H1 (cell line): ENCODE measurements around the gene CSPG5. TPM values are rescaled to one million over a fixed set of nuclear protein-coding genes. Genes with fewer than 3 reads are reported as not detected.

ENCODE experiments used
- CTCF ChIA-PET: fragments of 300-600 bp; sonication (Branson Sonifier 250); formaldehyde crosslinking; loops from one replicate; lab custom pipeline; 2021; ENCODE audit not compliant: partially characterized antibody; lab: Charles Lee
- POLR2A ChIA-PET: fragments of 300-600 bp; sonication (Branson Sonifier 250); formaldehyde crosslinking; loops from one replicate; lab custom pipeline; 2021; ENCODE audit warnings: inconsistent platforms; ENCODE audit not compliant: partially characterized antibody; lab: Charles Lee
- DNase-seq, 2 experiments: peaks; one replicate each; pipeline versions ENCODE4 v3.0.0 to v3.0.0-alpha.2; 2010 to 2022; ENCODE audit warnings: low spot score in 2 of 2, low read depth in 1 of 2, mixed read lengths in 1 of 2
- FAIRE-seq: peaks from 2 replicates; lab custom pipeline; 2011; peaks lifted over from hg19 to GRCh38; lab: Jason Lieb, UNC
- H2AFZ ChIP-seq: 2 replicates; pipeline ENCODE4 v1.8.1; 2012; ENCODE audit warnings: low read length, inconsistent platforms
- H2AK5ac ChIP-seq: 2 replicates; pipeline ENCODE4 v1.6.1; 2013; ENCODE audit warnings: low read depth, low read length
- H2BK120ac ChIP-seq: replicated peaks from 2 replicates; pipeline ENCODE3; 2013; ENCODE audit warnings: low read depth, low read length, inconsistent platforms
- H2BK12ac ChIP-seq: 2 replicates; pipeline ENCODE4 v1.6.1; 2013; ENCODE audit warnings: low read depth, low read length
- H2BK15ac ChIP-seq: 2 replicates; pipeline ENCODE4 v1.6.1; 2013; ENCODE audit warnings: low read length
- H2BK20ac ChIP-seq: 2 replicates; pipeline ENCODE4 v1.6.1; 2013; ENCODE audit warnings: low read length
- H2BK5ac ChIP-seq: 2 replicates; pipeline ENCODE4 v1.6.1; 2013; ENCODE audit warnings: low read depth, low read length
- H3K14ac ChIP-seq: 2 replicates; pipeline ENCODE4 v1.6.1; 2013; ENCODE audit warnings: inconsistent platforms; ENCODE audit not compliant: insufficient read length
- H3K18ac ChIP-seq: 2 replicates; pipeline ENCODE4 v1.6.1; 2013; ENCODE audit warnings: low read length; ENCODE audit errors: extremely low read depth
- H3K23ac ChIP-seq: 2 replicates; pipeline ENCODE4 v1.6.1; 2013; ENCODE audit warnings: inconsistent platforms; ENCODE audit not compliant: insufficient read length
- H3K23me2 ChIP-seq: 2 replicates; pipeline ENCODE4 v1.6.1; 2013; ENCODE audit warnings: low read depth, low read length
- H3K27ac ChIP-seq: 2 replicates; pipeline ENCODE4 v1.6.1; 2011; ENCODE audit warnings: low read depth, low read length, inconsistent platforms
- H3K27me3 ChIP-seq, 4 experiments: replicated peaks in 1 of 4; 1 replicate in 1 of 4; 2 replicates in 3 of 4; pipeline versions ENCODE4 v1.6.1 to v1.8.1; 2011 to 2013; ENCODE audit warnings: low read length in 3 of 4, mild to moderate bottlenecking in 3 of 4, inconsistent platforms in 2 of 4, mixed read lengths in 2 of 4, moderate library complexity in 1 of 4; ENCODE audit not compliant: control insufficient read depth in 3 of 4, insufficient read depth in 3 of 4; ENCODE audit errors: extremely low read depth in 1 of 4
- H3K36me3 ChIP-seq, 4 experiments: 2 replicates each; pipeline versions ENCODE4 v1.6.1 to v1.8.1; 2011 to 2013; ENCODE audit warnings: mild to moderate bottlenecking in 4 of 4, low read length in 3 of 4, moderate library complexity in 2 of 4, control low read depth in 1 of 4, inconsistent platforms in 1 of 4; ENCODE audit not compliant: insufficient read depth in 4 of 4, control insufficient read depth in 2 of 4
- H3K4ac ChIP-seq: replicated peaks from 2 replicates; pipeline ENCODE3; 2013; ENCODE audit warnings: low read length, low read depth, mixed read lengths, inconsistent platforms; ENCODE audit not compliant: insufficient read length
- H3K4me1 ChIP-seq, 4 experiments: replicated peaks in 1 of 4; 1 replicate in 1 of 4; 2 replicates in 3 of 4; pipeline versions ENCODE4 v1.6.1 to v1.8.1; 2011 to 2013; ENCODE audit warnings: low read length in 3 of 4, inconsistent platforms in 2 of 4, mixed read lengths in 1 of 4; ENCODE audit not compliant: insufficient read depth in 4 of 4, control insufficient read depth in 3 of 4
- H3K4me2 ChIP-seq, 2 experiments: 2 replicates each; pipeline versions ENCODE4 v1.6.1 to v1.8.1; 2011 to 2013; ENCODE audit warnings: low read depth in 2 of 2, low read length in 2 of 2, control low read depth in 1 of 2, inconsistent platforms in 1 of 2, mild to moderate bottlenecking in 1 of 2; ENCODE audit not compliant: insufficient read depth in 1 of 2
- H3K4me3 ChIP-seq, 4 experiments: fragments of 200-600, 300-600 bp in 1 of 4; sonication (generic), shearing (Covaris generic), sonication (Bioruptor Twin) in 1 of 4; 2 replicates each; pipeline versions ENCODE4 v1.5.1 to v1.8.1; 2011 to 2016; ENCODE audit warnings: low read length in 4 of 4, low read depth in 3 of 4, control low read depth in 2 of 4, inconsistent platforms in 2 of 4, mild to moderate bottlenecking in 2 of 4, mixed read lengths in 1 of 4, moderate library complexity in 1 of 4; ENCODE audit not compliant: insufficient read depth in 2 of 4; ENCODE audit errors: extremely low read depth in 1 of 4
- H3K56ac ChIP-seq: replicated peaks from 2 replicates; pipeline ENCODE3; 2013; ENCODE audit warnings: low read depth, mild to moderate bottlenecking, mixed read lengths, low read length, inconsistent platforms; ENCODE audit not compliant: insufficient read length
- H3K79me1 ChIP-seq: 2 replicates; pipeline ENCODE4 v1.6.1; 2013; ENCODE audit warnings: low read depth, low read length, control low read depth
- H3K79me2 ChIP-seq, 2 experiments: 2 replicates each; pipeline versions ENCODE4 v1.6.1 to v1.8.1; 2012 to 2013; ENCODE audit warnings: low read length in 2 of 2, mild to moderate bottlenecking in 2 of 2, inconsistent platforms in 1 of 2; ENCODE audit not compliant: insufficient read depth in 2 of 2, control insufficient read depth in 1 of 2
- H3K9ac ChIP-seq, 4 experiments: replicated peaks in 1 of 4; 1 replicate in 1 of 4; 2 replicates in 3 of 4; pipeline versions ENCODE4 v1.6.1 to v1.8.1; 2011 to 2013; ENCODE audit warnings: low read depth in 3 of 4, low read length in 3 of 4, control low read depth in 2 of 4, mild to moderate bottlenecking in 2 of 4, moderate library complexity in 2 of 4, inconsistent platforms in 1 of 4; ENCODE audit errors: extremely low read depth in 1 of 4
- H3K9me3 ChIP-seq, 2 experiments: 2 replicates each; pipeline versions ENCODE4 v1.6.1 to v1.8.1; 2012 to 2013; ENCODE audit warnings: mild to moderate bottlenecking in 2 of 2, moderate library complexity in 2 of 2, control low read depth in 1 of 2, inconsistent platforms in 1 of 2, low read depth in 1 of 2, low read length in 1 of 2, mixed read lengths in 1 of 2; ENCODE audit not compliant: insufficient read depth in 2 of 2
- H4K20me1 ChIP-seq, 2 experiments: replicated peaks in 1 of 2; 2 replicates each; pipeline versions ENCODE3 to v1.8.1; 2011 to 2013; ENCODE audit warnings: inconsistent platforms in 2 of 2, low read length in 2 of 2, mild to moderate bottlenecking in 1 of 2; ENCODE audit not compliant: insufficient read depth in 2 of 2, control insufficient read depth in 1 of 2
- H4K5ac ChIP-seq: 2 replicates; pipeline ENCODE4 v1.6.1; 2013; ENCODE audit warnings: low read length, low read depth, mixed read lengths, inconsistent platforms; ENCODE audit not compliant: insufficient read length
- H4K8ac ChIP-seq: 2 replicates; pipeline ENCODE4 v1.8.0; 2013; ENCODE audit warnings: mild to moderate bottlenecking, moderate library complexity, low read length, inconsistent platforms; ENCODE audit not compliant: insufficient read depth; ENCODE audit errors: extremely low read depth
- H4K91ac ChIP-seq: replicated peaks from 2 replicates; pipeline ENCODE3; 2013; ENCODE audit warnings: low read length, mixed read lengths, inconsistent platforms; ENCODE audit not compliant: insufficient read length
- CBX5 ChIP-seq: fragments of 300-800, 300-1000 bp; sonication (generic); IDR thresholded peaks from 2 replicates; pipeline ENCODE4 v1.7.1; 2016; ENCODE audit warnings: antibody characterized with exemption, low read length, low read depth
- HDAC6 ChIP-seq: IDR thresholded peaks from one replicate; pipeline ENCODE4 v1.7.1; 2012; ENCODE audit warnings: low read depth, mild to moderate bottlenecking, inconsistent platforms, low read length, moderate library complexity
- NANOG ChIP-seq: IDR thresholded peaks from 2 replicates; pipeline ENCODE4 v1.6.1; 2011; ENCODE audit warnings: low read length, low read depth, mild to moderate bottlenecking, inconsistent platforms; ENCODE audit not compliant: insufficient read depth, poor library complexity, severe bottlenecking
- PHF8 ChIP-seq: fragments of 200-600 bp; sonication (generic); conservative IDR thresholded peaks from 2 replicates; pipeline ENCODE4 v1.7.1; 2012; ENCODE audit warnings: low read depth, mild to moderate bottlenecking, inconsistent platforms, low read length, moderate library complexity
- POLR2A ChIP-seq, 2 experiments: IDR thresholded peaks; 1 replicate in 1 of 2; 2 replicates in 1 of 2; pipeline ENCODE4 v1.6.1; 2011; ENCODE audit warnings: low read depth in 2 of 2, low read length in 2 of 2, mild to moderate bottlenecking in 2 of 2; ENCODE audit errors: control extremely low read depth in 1 of 2
- POLR2AphosphoS5 ChIP-seq: IDR thresholded peaks from 2 replicates; pipeline ENCODE4 v1.6.1; 2011; ENCODE audit warnings: low read depth, low read length
- POU5F1 ChIP-seq: IDR thresholded peaks from 2 replicates; pipeline ENCODE4 v1.6.1; 2011; ENCODE audit warnings: low read depth, mild to moderate bottlenecking, low read length, moderate library complexity
- RFX5 ChIP-seq: IDR thresholded peaks from 2 replicates; pipeline ENCODE4 v1.6.1; 2011; ENCODE audit warnings: low read depth, low read length, improper control_type of control experiment, borderline replicate concordance
- SRF ChIP-seq: IDR thresholded peaks from 2 replicates; pipeline ENCODE4 v1.6.1; 2011; ENCODE audit warnings: mild to moderate bottlenecking, low read depth, low read length, moderate library complexity
- TCF12 ChIP-seq: IDR thresholded peaks from 2 replicates; pipeline ENCODE4 v1.6.1; 2011; ENCODE audit warnings: low read depth, mild to moderate bottlenecking, low read length
- WGBS, 2 experiments: shearing (Covaris generic) in 1 of 2; methylation state at CpG; one replicate each; pipeline versions ENCODE4 v1.1.6 to v1.1.7; 2013 to 2015; ENCODE audit warnings: low lambda C conversion rate in 2 of 2, mixed read lengths in 2 of 2, inconsistent platforms in 1 of 2, low coverage in 1 of 2, missing lambda C conversion rate in 1 of 2; ENCODE audit not compliant: insufficient replicate concordance in 2 of 2, insufficient coverage in 1 of 2, insufficient read length in 1 of 2; ENCODE audit errors: extremely low coverage in 1 of 2, missing lambda C conversion rate in 1 of 2; 5-methylcytosine and 5-hydroxymethylcytosine counted together
- polyA plus RNA-seq, 7 experiments: library from polyadenylated mRNA; depleted of rRNA in 3 of 7; stranded (reverse) in 5 of 7; unstranded in 2 of 7; fragments of >200 nt in 5 of 7; fragments of 200-250 nt in 2 of 7; gene quantifications; 1 replicate in 5 of 7; 2 replicates in 1 of 7; 4 replicates in 1 of 7; pipeline versions ENCODE4 v1.2.1 to v1.2.3, GENCODE V29; 2011 to 2013; ENCODE audit warnings: missing spikeins in 2 of 7, mixed read lengths in 2 of 7
- total RNA-seq: library from RNA; stranded (reverse); fragmentation: NEBNext Ultra II Directional; extraction: Animal tissue kit (Norgen Biotek cat#: 25700); gene quantifications from 2 replicates; pipeline ENCODE4 v1.2.1, GENCODE V29; 2021
- TF ChIP-seq, protein P1 (sequence below): IDR thresholded peaks from 2 replicates; pipeline ENCODE4 v1.6.1; 2012; ENCODE audit warnings: inconsistent platforms

Gene CSPG5
- total and polyA plus RNA-seq, 2 of the 8 experiments (the other 6 are each of a cell fraction or from before 2014, with no cell fraction given) = 2.1 to 7.4 TPM

GRCh38 chr3:47513125-47513929, 65.3 kb downstream of the CSPG5 start, which contains the start of gene ELP6:
Gene ELP6 (minus strand): TSS chr3:47513712. CDS start chr3:47513590, 122 bp downstream.
- Histone ChIP-seq H4K20me1 (no peaks in the 10 kb centered on the region), H2BK12ac (0 out of 2 replicates have a peak within 1 kb of the TSS, but pooled peaks have one; percentile 87), H2BK20ac (no peak within 1 kb of the TSS), H3K23me2 (no peaks in the 10 kb centered on the region; the same call in 1 of the 2 replicates), H3K23ac (no peak within 1 kb of the TSS), H2AFZ (peak within 1 kb of the TSS; percentile 80), H3K79me2 (peaks cover 5 to 22% of the 10 kb centered on the region in 2 experiments), H4K5ac (peak within 1 kb of the TSS; percentile 100), H3K4ac (peak within 1 kb of the TSS; percentile 100), H2BK120ac (peak within 1 kb of the TSS; percentile 99), H3K36me3 (peaks cover 5 to 26% (median 12%) of the 10 kb centered on the region in 4 experiments; a peak in 6 of 8 replicates), H4K8ac (peak within 1 kb of the TSS; percentile 97), H3K4me1 (peaks cover 0 to 4% (median 1%) of the 10 kb centered on the region in 4 experiments; a peak in 2 of 7 replicates), H3K79me1 (peaks cover 8% of the 10 kb centered on the region), H3K4me2 (peak within 1 kb of the TSS; percentile 26 to 66), H3K27me3 (no peaks in the 10 kb centered on the region), H2AK5ac (no peak within 1 kb of the TSS), H3K14ac (no peak within 1 kb of the TSS), H4K91ac (peak within 1 kb of the TSS; percentile 99), H3K27ac (peak within 1 kb of the TSS; percentile 83), H2BK5ac (peak within 1 kb of the TSS; percentile 99), H2BK15ac (peak within 1 kb of the TSS; percentile 88; the same call in 1 of the 2 replicates), H3K18ac (peak within 1 kb of the TSS; percentile 100), H3K9ac (peak within 1 kb of the TSS; percentile 62 to 85 (median 80)), H3K56ac (peak within 1 kb of the TSS; percentile 98), H3K9me3 (no peaks in the 10 kb centered on the region), H3K4me3 (peak within 1 kb of the TSS; percentile 50 to 92 (median 72))
- DNase-seq (peak; percentile 93 to 96), FAIRE-seq (no peak)
- ChIA-PET POLR2A (interaction anchor here (0.7 to 1.7 kb wide), 5 partner anchors 17 to 267 kb away, joined by 3 to 4 read pairs (median 3); no protein-coding TSS in a partner anchor), CTCF (interaction anchor here (0.6 to 1.7 kb wide), 8 partner anchors 9 to 98 kb away, joined by 3 to 4 read pairs (median 4); no protein-coding TSS in a partner anchor)
- 1% methylated on average over 61 of the region's 71 CpGs; no CpG with 5 or more reads in 1 of the 2 experiments for WGBS, 2 experiments
- peak in 1 of 2 experiments; percentile 79; a peak in 2 of 3 replicates for TF ChIP-seq POLR2A (IDR thresholded peaks at IDR 0.05; ENCODE audit: control extremely low read depth in 1 of 2, low read depth in 2 of 2, low read length in 2 of 2)
- no peak for TF ChIP-seq RFX5
- TF ChIP-seq POU5F1 = no peak
- no peak for TF ChIP-seq NANOG
- no peak for TF ChIP-seq SRF
- no peak for TF ChIP-seq HDAC6
- peak; percentile 43 for TF ChIP-seq POLR2AphosphoS5
- TF ChIP-seq CBX5 = no peak
- TF ChIP-seq, protein P1, sequence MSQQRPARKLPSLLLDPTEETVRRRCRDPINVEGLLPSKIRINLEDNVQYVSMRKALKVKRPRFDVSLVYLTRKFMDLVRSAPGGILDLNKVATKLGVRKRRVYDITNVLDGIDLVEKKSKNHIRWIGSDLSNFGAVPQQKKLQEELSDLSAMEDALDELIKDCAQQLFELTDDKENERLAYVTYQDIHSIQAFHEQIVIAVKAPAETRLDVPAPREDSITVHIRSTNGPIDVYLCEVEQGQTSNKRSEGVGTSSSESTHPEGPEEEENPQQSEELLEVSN = peak; percentile 86
- no peak for TF ChIP-seq TCF12
- peak; percentile 80 for TF ChIP-seq PHF8
